Measurements from ENCODE around the gene KCNQ2.

Gene KCNQ2

GRCh38 chr20:63452341-63452740 is 20.1 kb downstream of the KCNQ2 start:
- Histone ChIP-seq H3K27me3 (ENCODE audit: insufficient read depth, poor library complexity, severe bottlenecking) (peaks cover 38% of the 10 kb centered on the region), H3K27ac (replicated peaks) (no peak overlapping the region)
- TF ChIP-seq POLR2AphosphoS5 (IDR thresholded peaks at IDR 0.05; ENCODE audit: low read depth): no peak
- TF ChIP-seq SPI1 (IDR thresholded peaks at IDR 0.05; ENCODE audit: borderline replicate concordance, low read depth): no peak
- TF ChIP-seq, protein P1, sequence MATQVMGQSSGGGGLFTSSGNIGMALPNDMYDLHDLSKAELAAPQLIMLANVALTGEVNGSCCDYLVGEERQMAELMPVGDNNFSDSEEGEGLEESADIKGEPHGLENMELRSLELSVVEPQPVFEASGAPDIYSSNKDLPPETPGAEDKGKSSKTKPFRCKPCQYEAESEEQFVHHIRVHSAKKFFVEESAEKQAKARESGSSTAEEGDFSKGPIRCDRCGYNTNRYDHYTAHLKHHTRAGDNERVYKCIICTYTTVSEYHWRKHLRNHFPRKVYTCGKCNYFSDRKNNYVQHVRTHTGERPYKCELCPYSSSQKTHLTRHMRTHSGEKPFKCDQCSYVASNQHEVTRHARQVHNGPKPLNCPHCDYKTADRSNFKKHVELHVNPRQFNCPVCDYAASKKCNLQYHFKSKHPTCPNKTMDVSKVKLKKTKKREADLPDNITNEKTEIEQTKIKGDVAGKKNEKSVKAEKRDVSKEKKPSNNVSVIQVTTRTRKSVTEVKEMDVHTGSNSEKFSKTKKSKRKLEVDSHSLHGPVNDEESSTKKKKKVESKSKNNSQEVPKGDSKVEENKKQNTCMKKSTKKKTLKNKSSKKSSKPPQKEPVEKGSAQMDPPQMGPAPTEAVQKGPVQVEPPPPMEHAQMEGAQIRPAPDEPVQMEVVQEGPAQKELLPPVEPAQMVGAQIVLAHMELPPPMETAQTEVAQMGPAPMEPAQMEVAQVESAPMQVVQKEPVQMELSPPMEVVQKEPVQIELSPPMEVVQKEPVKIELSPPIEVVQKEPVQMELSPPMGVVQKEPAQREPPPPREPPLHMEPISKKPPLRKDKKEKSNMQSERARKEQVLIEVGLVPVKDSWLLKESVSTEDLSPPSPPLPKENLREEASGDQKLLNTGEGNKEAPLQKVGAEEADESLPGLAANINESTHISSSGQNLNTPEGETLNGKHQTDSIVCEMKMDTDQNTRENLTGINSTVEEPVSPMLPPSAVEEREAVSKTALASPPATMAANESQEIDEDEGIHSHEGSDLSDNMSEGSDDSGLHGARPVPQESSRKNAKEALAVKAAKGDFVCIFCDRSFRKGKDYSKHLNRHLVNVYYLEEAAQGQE (IDR thresholded peaks at IDR 0.05; ENCODE audit: insufficient replicate concordance, low read depth): no peak
- no peak for TF ChIP-seq GABPA (IDR thresholded peaks at IDR 0.05; ENCODE audit: low read depth)
- TF ChIP-seq, protein P2, sequence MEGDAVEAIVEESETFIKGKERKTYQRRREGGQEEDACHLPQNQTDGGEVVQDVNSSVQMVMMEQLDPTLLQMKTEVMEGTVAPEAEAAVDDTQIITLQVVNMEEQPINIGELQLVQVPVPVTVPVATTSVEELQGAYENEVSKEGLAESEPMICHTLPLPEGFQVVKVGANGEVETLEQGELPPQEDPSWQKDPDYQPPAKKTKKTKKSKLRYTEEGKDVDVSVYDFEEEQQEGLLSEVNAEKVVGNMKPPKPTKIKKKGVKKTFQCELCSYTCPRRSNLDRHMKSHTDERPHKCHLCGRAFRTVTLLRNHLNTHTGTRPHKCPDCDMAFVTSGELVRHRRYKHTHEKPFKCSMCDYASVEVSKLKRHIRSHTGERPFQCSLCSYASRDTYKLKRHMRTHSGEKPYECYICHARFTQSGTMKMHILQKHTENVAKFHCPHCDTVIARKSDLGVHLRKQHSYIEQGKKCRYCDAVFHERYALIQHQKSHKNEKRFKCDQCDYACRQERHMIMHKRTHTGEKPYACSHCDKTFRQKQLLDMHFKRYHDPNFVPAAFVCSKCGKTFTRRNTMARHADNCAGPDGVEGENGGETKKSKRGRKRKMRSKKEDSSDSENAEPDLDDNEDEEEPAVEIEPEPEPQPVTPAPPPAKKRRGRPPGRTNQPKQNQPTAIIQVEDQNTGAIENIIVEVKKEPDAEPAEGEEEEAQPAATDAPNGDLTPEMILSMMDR (IDR thresholded peaks at IDR 0.05; ENCODE audit: insufficient read depth, low read length): no peak

DNA sequence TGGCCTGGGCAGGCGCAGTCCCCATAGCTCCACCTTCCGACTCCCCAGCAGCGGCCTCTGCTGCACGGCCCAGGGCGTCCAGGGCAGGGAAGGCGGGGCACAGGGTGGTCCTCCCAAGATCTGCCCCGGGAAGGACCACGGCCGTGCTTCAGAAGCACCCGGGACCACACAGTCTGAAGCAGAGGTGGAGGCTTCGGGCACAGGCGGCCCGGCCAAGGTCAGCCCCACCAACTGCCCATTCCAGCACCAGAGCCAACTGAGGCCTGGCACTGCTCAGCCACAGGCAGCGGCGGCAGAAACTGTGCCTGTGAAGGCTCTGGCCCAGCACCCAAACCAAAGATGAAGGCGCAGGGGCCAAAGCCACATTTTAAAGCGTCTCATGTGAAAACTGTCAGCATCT is 20.6 kb downstream of the KCNQ2 start:
- TF ChIP-seq SPI1 (IDR thresholded peaks at IDR 0.05; ENCODE audit: borderline replicate concordance, low read depth): no peak
- no peak for TF ChIP-seq GABPA (IDR thresholded peaks at IDR 0.05; ENCODE audit: low read depth)
- no peak for TF ChIP-seq POLR2AphosphoS5 (IDR thresholded peaks at IDR 0.05; ENCODE audit: low read depth)
- TF ChIP-seq, protein P1 (IDR thresholded peaks at IDR 0.05; ENCODE audit: insufficient replicate concordance, low read depth): no peak
- TF ChIP-seq, protein P2 (IDR thresholded peaks at IDR 0.05; ENCODE audit: insufficient read depth, low read length): no peak
- Histone ChIP-seq H3K4me3 (replicated peaks; ENCODE audit: insufficient read depth, low read length) (no peak overlapping the region), H3K27me3 (ENCODE audit: insufficient read depth, poor library complexity, severe bottlenecking) (peaks cover 38% of the 10 kb centered on the region), H3K27ac (replicated peaks) (no peak overlapping the region)
- no peak for DNase-seq (ENCODE audit: low read depth in 1 of 2, low spot score in 1 of 2)

More at GRCh38 chr20:63452341-63452740, 20.1 kb downstream of the KCNQ2 start:
- no peak overlapping the region for H3K4me3 ChIP-seq (replicated peaks; ENCODE audit: insufficient read depth, low read length)
- no peak for DNase-seq (ENCODE audit: low read depth in 1 of 2, low spot score in 1 of 2)

- DNase-seq (ENCODE audit: low read depth in 1 of 2, low spot score in 1 of 2): no peak
- Histone ChIP-seq H3K27me3 (ENCODE audit: insufficient read depth, poor library complexity, severe bottlenecking) (peaks cover 30% of the 10 kb centered on the region), H3K27ac (replicated peaks) (no peak overlapping the region), H3K4me3 (replicated peaks; ENCODE audit: insufficient read depth, low read length) (no peak overlapping the region)
- TF ChIP-seq GABPA (IDR thresholded peaks at IDR 0.05; ENCODE audit: low read depth): no peak
- TF ChIP-seq POLR2AphosphoS5 (IDR thresholded peaks at IDR 0.05; ENCODE audit: low read depth): no peak
- no peak for TF ChIP-seq SPI1 (IDR thresholded peaks at IDR 0.05; ENCODE audit: borderline replicate concordance, low read depth)
- TF ChIP-seq, protein P1 (IDR thresholded peaks at IDR 0.05; ENCODE audit: insufficient replicate concordance, low read depth): no peak
- TF ChIP-seq, protein P2 (IDR thresholded peaks at IDR 0.05; ENCODE audit: insufficient read depth, low read length): no peak
These were observed 22.4 kb downstream of the KCNQ2 start for GRCh38 chr20:63449796-63450730.

Data from HL-60 (cell line).